Stomach (tissue), 4 donors: Measurements from ENCODE around the gene APMAP.

Experiments
- EP300 ChIP-seq: sonication (generic); formaldehyde crosslinking; IDR thresholded peaks from one replicate; pipeline ENCODE4 v1.6.1; 2017; ENCODE audit warnings: antibody characterized with exemption
- POLR2A ChIP-seq, 4 donors: fragments of 450-650 bp; IDR thresholded peaks; one replicate each; pipeline ENCODE4 v1.6.1; 2016; ENCODE audit warnings: antibody characterized with exemption in 4 of 4, control low read depth in 2 of 4, mild to moderate bottlenecking in 1 of 4, moderate library complexity in 1 of 4
- POLR2AphosphoS5 ChIP-seq, 3 donors: sonication (generic); formaldehyde crosslinking; IDR thresholded peaks; one replicate each; pipeline ENCODE4 v1.6.1; 2016; ENCODE audit warnings: antibody characterized with exemption in 3 of 3
- TF ChIP-seq, protein P1 (sequence below), 7 experiments: fragments of 450-650 bp in 4 of 7; fragments of 200-600 bp in 3 of 7; sonication (generic) in 3 of 7; IDR thresholded peaks; one replicate each; pipeline ENCODE4 v1.5.1; 2016 to 2019; ENCODE audit warnings: antibody characterized with exemption in 7 of 7, control low read depth in 2 of 7, mild to moderate bottlenecking in 1 of 7

DNA sequence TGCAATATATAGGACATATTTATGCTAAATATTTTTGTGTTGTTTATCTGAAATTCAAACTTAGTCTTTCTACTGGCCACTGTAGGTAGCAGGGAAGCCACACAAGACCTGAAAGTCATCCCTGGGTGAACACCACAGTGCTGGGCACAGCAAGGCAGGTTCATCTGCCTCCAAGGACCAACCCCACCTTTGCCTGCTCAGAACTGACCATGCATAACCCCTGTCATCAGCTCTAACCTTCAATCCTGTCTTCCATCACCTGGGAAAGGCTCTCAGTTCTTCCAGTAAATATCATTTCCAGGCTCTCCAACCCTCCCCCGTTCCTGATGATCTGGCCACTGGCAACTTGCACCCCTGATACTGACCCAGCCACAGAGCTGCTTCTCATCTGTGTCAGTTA lies 76.1 kb downstream of the APMAP start:
- TF ChIP-seq POLR2AphosphoS5 (IDR thresholded peaks at IDR 0.05) (no peak), POLR2A (IDR thresholded peaks at IDR 0.05) (no peak), EP300 (no peak)
- TF ChIP-seq, protein P1, sequence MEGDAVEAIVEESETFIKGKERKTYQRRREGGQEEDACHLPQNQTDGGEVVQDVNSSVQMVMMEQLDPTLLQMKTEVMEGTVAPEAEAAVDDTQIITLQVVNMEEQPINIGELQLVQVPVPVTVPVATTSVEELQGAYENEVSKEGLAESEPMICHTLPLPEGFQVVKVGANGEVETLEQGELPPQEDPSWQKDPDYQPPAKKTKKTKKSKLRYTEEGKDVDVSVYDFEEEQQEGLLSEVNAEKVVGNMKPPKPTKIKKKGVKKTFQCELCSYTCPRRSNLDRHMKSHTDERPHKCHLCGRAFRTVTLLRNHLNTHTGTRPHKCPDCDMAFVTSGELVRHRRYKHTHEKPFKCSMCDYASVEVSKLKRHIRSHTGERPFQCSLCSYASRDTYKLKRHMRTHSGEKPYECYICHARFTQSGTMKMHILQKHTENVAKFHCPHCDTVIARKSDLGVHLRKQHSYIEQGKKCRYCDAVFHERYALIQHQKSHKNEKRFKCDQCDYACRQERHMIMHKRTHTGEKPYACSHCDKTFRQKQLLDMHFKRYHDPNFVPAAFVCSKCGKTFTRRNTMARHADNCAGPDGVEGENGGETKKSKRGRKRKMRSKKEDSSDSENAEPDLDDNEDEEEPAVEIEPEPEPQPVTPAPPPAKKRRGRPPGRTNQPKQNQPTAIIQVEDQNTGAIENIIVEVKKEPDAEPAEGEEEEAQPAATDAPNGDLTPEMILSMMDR (IDR thresholded peaks at IDR 0.05): no peak
